Hepatocyte (in vitro differentiated cells): ENCODE measurements around the gene GFY.

Experiments used
- CTCF ChIP-seq: fragments of 200-600 bp; sonication (generic); IDR thresholded peaks from 2 replicates; pipeline ENCODE4 v1.5.1; 2016; ENCODE audit warnings: antibody characterized with exemption, mild to moderate bottlenecking; ENCODE audit not compliant: poor library complexity
- EZH2 ChIP-seq: fragments of 200-600 bp; sonication (generic); IDR thresholded peaks from 2 replicates; pipeline ENCODE4 v1.6.1; 2016; ENCODE audit warnings: antibody characterized with exemption, mild to moderate bottlenecking, borderline replicate concordance

- TF ChIP-seq EZH2 (no peak), CTCF (no peak)
These were observed 17.6 kb upstream of the GFY start for GRCh38 chr19:49407482-49408015.
